H9 (cell line): ENCODE measurements around the gene PLEKHA7. TPM values are rescaled to one million over a fixed set of nuclear protein-coding genes. Genes with fewer than 3 reads are reported as not detected.

ENCODE experiments used
- DNase-seq: peaks from one replicate; pipeline ENCODE4 v3.0.0-alpha.2; 2017
- H2AFZ ChIP-seq: one replicate; pipeline ENCODE4 v1.6.1; 2013; ENCODE audit warnings: mild to moderate bottlenecking, low read length, control low read depth, moderate library complexity
- H2AK5ac ChIP-seq: 2 replicates; pipeline ENCODE4 v1.6.1; 2013; ENCODE audit warnings: low read length, control low read depth, mixed read lengths; ENCODE audit not compliant: insufficient read length
- H2BK120ac ChIP-seq: one replicate; pipeline ENCODE4 v1.6.1; 2013; ENCODE audit warnings: low read depth, mild to moderate bottlenecking, low read length, control low read depth, inconsistent platforms; ENCODE audit not compliant: poor library complexity, severe bottlenecking
- H2BK12ac ChIP-seq: 2 replicates; pipeline ENCODE4 v1.6.1; 2013; ENCODE audit warnings: low read length, control low read depth, mixed read lengths, low read depth; ENCODE audit not compliant: insufficient read length
- H2BK15ac ChIP-seq: 2 replicates; pipeline ENCODE4 v1.6.1; 2013; ENCODE audit warnings: low read depth, low read length, control low read depth
- H2BK20ac ChIP-seq: one replicate; pipeline ENCODE4 v1.6.1; 2013; ENCODE audit warnings: low read depth, mild to moderate bottlenecking, low read length, control low read depth, inconsistent platforms; ENCODE audit not compliant: poor library complexity, severe bottlenecking
- H2BK5ac ChIP-seq: 2 replicates; pipeline ENCODE4 v1.6.1; 2013; ENCODE audit warnings: low read length, control low read depth, mixed read lengths; ENCODE audit not compliant: insufficient read length
- H3K14ac ChIP-seq: 2 replicates; pipeline ENCODE4 v1.6.1; 2013; ENCODE audit warnings: low read length, control low read depth; ENCODE audit not compliant: insufficient read depth
- H3K18ac ChIP-seq: 2 replicates; pipeline ENCODE4 v1.6.1; 2013; ENCODE audit warnings: low read depth, mild to moderate bottlenecking, mixed read lengths, low read length, control low read depth; ENCODE audit not compliant: insufficient read length
- H3K23ac ChIP-seq: 2 replicates; pipeline ENCODE4 v1.6.1; 2013; ENCODE audit warnings: low read length, control low read depth, mixed read lengths, low read depth; ENCODE audit not compliant: insufficient read length
- H3K23me2 ChIP-seq: 2 replicates; pipeline ENCODE4 v1.6.1; 2013; ENCODE audit warnings: low read depth, mild to moderate bottlenecking, mixed read lengths, low read length, control low read depth; ENCODE audit not compliant: insufficient read length, poor library complexity, severe bottlenecking
- H3K27ac ChIP-seq: 2 replicates; pipeline ENCODE4 v1.5.1; 2013; ENCODE audit warnings: low read length, control low read depth, mixed read lengths, low read depth; ENCODE audit not compliant: insufficient read length
- H3K27me3 ChIP-seq: 2 replicates; pipeline ENCODE4 v1.6.1; 2013; ENCODE audit warnings: low read length, control low read depth, inconsistent platforms; ENCODE audit not compliant: insufficient read depth
- H3K4ac ChIP-seq: 2 replicates; pipeline ENCODE4 v1.6.1; 2013; ENCODE audit warnings: low read depth, mild to moderate bottlenecking, control low read depth, inconsistent platforms, low read length, moderate library complexity
- H3K4me1 ChIP-seq: 2 replicates; pipeline ENCODE4 v1.6.1; 2013; ENCODE audit warnings: low read length, control low read depth, inconsistent platforms; ENCODE audit not compliant: insufficient read depth
- H3K4me2 ChIP-seq: 2 replicates; pipeline ENCODE4 v1.6.1; 2013; ENCODE audit warnings: low read length, control low read depth, mixed read lengths; ENCODE audit not compliant: insufficient read length, insufficient read depth
- H3K56ac ChIP-seq: 2 replicates; pipeline ENCODE4 v1.6.1; 2013; ENCODE audit warnings: low read depth, mild to moderate bottlenecking, mixed read lengths, low read length, control low read depth; ENCODE audit not compliant: insufficient read length
- H3K79me1 ChIP-seq: 2 replicates; pipeline ENCODE4 v1.6.1; 2013; ENCODE audit warnings: low read depth, mild to moderate bottlenecking, moderate library complexity, low read length, control low read depth, inconsistent platforms; ENCODE audit not compliant: insufficient read depth, poor library complexity, severe bottlenecking
- H3K79me2 ChIP-seq: 2 replicates; pipeline ENCODE4 v1.6.1; 2013; ENCODE audit warnings: low read length, control low read depth, inconsistent platforms; ENCODE audit not compliant: insufficient read depth
- H3K9ac ChIP-seq: 2 replicates; pipeline ENCODE4 v1.6.1; 2013; ENCODE audit warnings: low read length, control low read depth, mixed read lengths; ENCODE audit not compliant: insufficient read length; ENCODE audit errors: extremely low read depth
- H3K9me3 ChIP-seq: one replicate; pipeline ENCODE4 v1.6.1; 2013; ENCODE audit warnings: low read depth, low read length, inconsistent platforms; ENCODE audit not compliant: control insufficient read depth
- H3T11ph ChIP-seq: one replicate; pipeline ENCODE4 v1.6.1; 2013; ENCODE audit warnings: mild to moderate bottlenecking, low read length, control low read depth, inconsistent platforms
- H4K20me1 ChIP-seq: one replicate; pipeline ENCODE4 v1.6.1; 2013; ENCODE audit not compliant: control insufficient read depth, insufficient read length, insufficient read depth
- H4K5ac ChIP-seq: 2 replicates; pipeline ENCODE4 v1.6.1; 2013; ENCODE audit warnings: low read depth, mild to moderate bottlenecking, mixed read lengths, low read length, control low read depth; ENCODE audit not compliant: insufficient read length
- H4K8ac ChIP-seq: replicated peaks from 2 replicates; pipeline ENCODE4 v1.6.1; 2013; ENCODE audit warnings: low read length, control low read depth, mixed read lengths, low read depth; ENCODE audit not compliant: insufficient read length
- H4K91ac ChIP-seq: 2 replicates; pipeline ENCODE4 v1.6.1; 2013; ENCODE audit warnings: low read depth, mild to moderate bottlenecking, moderate library complexity, mixed read lengths, low read length, control low read depth; ENCODE audit not compliant: insufficient read length
- H3K27ac Mint-ChIP-seq, 3 experiments: 2 replicates in 2 of 3; 3 replicates in 1 of 3; pipeline ENCODE4 v1.8.0; 2020 to 2021; ENCODE audit warnings: mixed read lengths in 3 of 3, mild to moderate bottlenecking in 1 of 3, moderate library complexity in 1 of 3
- H3K27me3 Mint-ChIP-seq: 2 replicates; pipeline ENCODE4 v1.8.0; 2021; ENCODE audit warnings: low read depth, mild to moderate bottlenecking, moderate library complexity, mixed read lengths
- H3K36me3 Mint-ChIP-seq, 3 experiments: 2 replicates in 2 of 3; 3 replicates in 1 of 3; pipeline ENCODE4 v1.8.0; 2020 to 2021; ENCODE audit warnings: low read depth in 3 of 3, mixed read lengths in 3 of 3; ENCODE audit not compliant: insufficient read depth in 1 of 3
- H3K4me1 Mint-ChIP-seq, 2 experiments: 2 replicates each; pipeline ENCODE4 v1.8.0; 2020; ENCODE audit warnings: mixed read lengths in 2 of 2
- H3K4me3 Mint-ChIP-seq, 2 experiments: 2 replicates in 1 of 2; 3 replicates in 1 of 2; pipeline ENCODE4 v1.8.0; 2020 to 2021; ENCODE audit warnings: mild to moderate bottlenecking in 2 of 2, mixed read lengths in 2 of 2, moderate library complexity in 1 of 2
- H3K9me3 Mint-ChIP-seq, 2 experiments: 2 replicates in 1 of 2; 3 replicates in 1 of 2; pipeline ENCODE4 v1.8.0; 2020; ENCODE audit warnings: mild to moderate bottlenecking in 2 of 2, mixed read lengths in 2 of 2, moderate library complexity in 1 of 2
- WGBS: extraction: QIAGEN DNeasy Blood & Tissue Kit; methylation state at CpG from one replicate; pipeline ENCODE4 v1.1.7; 2013; ENCODE audit warnings: missing lambda C conversion rate, low lambda C conversion rate, mixed read lengths; ENCODE audit not compliant: insufficient read length; ENCODE audit errors: extremely low coverage; 5-methylcytosine and 5-hydroxymethylcytosine counted together
- total RNA-seq: library from RNA; stranded (reverse); gene quantifications from 2 replicates; pipeline ENCODE4 v1.2.1, GENCODE V29; 2021
- TF ChIP-seq, protein P1 (sequence below): fragments of 200-600 bp; sonication (generic); conservative IDR thresholded peaks from 3 replicates; pipeline ENCODE4 v1.8.0; 2021; ENCODE audit warnings: antibody characterized with exemption, mild to moderate bottlenecking

PLEKHA7 gene
- total RNA-seq, 1 experiment from 2014 or later = 21.0 TPM

DNA sequence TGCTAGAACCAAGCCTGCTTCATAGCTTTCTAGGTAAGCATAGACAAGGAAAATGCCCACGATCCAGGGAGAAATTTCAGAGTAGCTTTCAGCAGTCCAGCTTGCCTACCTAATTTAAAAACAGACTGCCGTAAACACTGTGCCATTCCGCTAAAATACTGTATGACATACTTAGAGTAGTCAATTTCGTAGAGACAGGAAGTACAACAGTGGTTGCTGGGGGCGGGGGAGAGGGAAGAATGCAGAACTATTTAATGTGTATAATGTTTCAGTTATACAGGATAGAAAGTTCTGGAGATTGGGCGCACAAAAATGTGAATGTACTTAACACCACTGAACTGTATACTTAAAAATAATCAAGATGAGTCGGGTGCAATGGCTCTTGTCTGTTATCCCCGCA, 219.1 kb downstream of the PLEKHA7 start:
- H3K4me1 Mint-ChIP-seq = peaks cover 0 to 12% of the 10 kb centered on the region in 2 experiments; a peak in 2 of 4 replicates
- Histone ChIP-seq H4K20me1 (no peaks in the 10 kb centered on the region), H3K9ac (no peak overlapping the region), H3K4ac (no peak overlapping the region), H3K9me3 (no peaks in the 10 kb centered on the region), H3K27me3 (no peaks in the 10 kb centered on the region), H2BK5ac (no peak overlapping the region), H3K79me2 (no peaks in the 10 kb centered on the region), H3K23ac (no peak overlapping the region), H2AK5ac (no peak overlapping the region), H2BK15ac (no peak overlapping the region), H3K27ac (no peak overlapping the region), H3K18ac (no peak overlapping the region), H2AFZ (no peak overlapping the region), H4K8ac (no peak overlapping the region), H3K56ac (no peak overlapping the region), H3K23me2 (no peaks in the 10 kb centered on the region), H2BK12ac (no peak overlapping the region), H3T11ph (no peak overlapping the region), H3K79me1 (no peaks in the 10 kb centered on the region), H4K91ac (no peak overlapping the region), H2BK120ac (no peak overlapping the region), H3K14ac (no peak overlapping the region), H3K4me2 (no peak overlapping the region), H2BK20ac (no peak overlapping the region), H3K4me1 (no peaks in the 10 kb centered on the region), H4K5ac (no peak overlapping the region)
- H3K9me3 Mint-ChIP-seq = no peaks in the 10 kb centered on the region
- TF ChIP-seq, protein P1, sequence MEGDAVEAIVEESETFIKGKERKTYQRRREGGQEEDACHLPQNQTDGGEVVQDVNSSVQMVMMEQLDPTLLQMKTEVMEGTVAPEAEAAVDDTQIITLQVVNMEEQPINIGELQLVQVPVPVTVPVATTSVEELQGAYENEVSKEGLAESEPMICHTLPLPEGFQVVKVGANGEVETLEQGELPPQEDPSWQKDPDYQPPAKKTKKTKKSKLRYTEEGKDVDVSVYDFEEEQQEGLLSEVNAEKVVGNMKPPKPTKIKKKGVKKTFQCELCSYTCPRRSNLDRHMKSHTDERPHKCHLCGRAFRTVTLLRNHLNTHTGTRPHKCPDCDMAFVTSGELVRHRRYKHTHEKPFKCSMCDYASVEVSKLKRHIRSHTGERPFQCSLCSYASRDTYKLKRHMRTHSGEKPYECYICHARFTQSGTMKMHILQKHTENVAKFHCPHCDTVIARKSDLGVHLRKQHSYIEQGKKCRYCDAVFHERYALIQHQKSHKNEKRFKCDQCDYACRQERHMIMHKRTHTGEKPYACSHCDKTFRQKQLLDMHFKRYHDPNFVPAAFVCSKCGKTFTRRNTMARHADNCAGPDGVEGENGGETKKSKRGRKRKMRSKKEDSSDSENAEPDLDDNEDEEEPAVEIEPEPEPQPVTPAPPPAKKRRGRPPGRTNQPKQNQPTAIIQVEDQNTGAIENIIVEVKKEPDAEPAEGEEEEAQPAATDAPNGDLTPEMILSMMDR = no peak
- H3K27ac Mint-ChIP-seq = peak overlapping the region in 1 of 3 experiments; percentile 6; a peak in 1 of 7 replicates
- peaks cover 0 to 25% (median 10%) of the 10 kb centered on the region in 3 experiments; a peak in 4 of 7 replicates for H3K36me3 Mint-ChIP-seq
- no peaks in the 10 kb centered on the region for H3K27me3 Mint-ChIP-seq
- no peak for DNase-seq
- WGBS = no CpG with 5 or more reads among the region's 8 CpGs
- no peak overlapping the region for H3K4me3 Mint-ChIP-seq
